Mesendoderm (in vitro differentiated cells): ENCODE results near the gene TSC22D2.

ENCODE experiments used
- DNase-seq: peaks from one replicate; pipeline ENCODE4 v3.0.0; 2013
- H2AK5ac ChIP-seq: 2 replicates; pipeline ENCODE4 v1.6.1; 2013; ENCODE audit warnings: low read length, inconsistent platforms
- H2BK120ac ChIP-seq: 2 replicates; pipeline ENCODE4 v1.6.1; 2013; ENCODE audit warnings: low read depth, mild to moderate bottlenecking, low read length, moderate library complexity, mixed read lengths
- H2BK15ac ChIP-seq: replicated peaks from 2 replicates; pipeline ENCODE4 v1.6.1; 2013; ENCODE audit warnings: low read depth, mild to moderate bottlenecking, moderate library complexity
- H2BK5ac ChIP-seq: 2 replicates; pipeline ENCODE4 v1.6.1; 2013; ENCODE audit warnings: low read length, inconsistent platforms
- H3K18ac ChIP-seq: 2 replicates; pipeline ENCODE4 v1.6.1; 2013; ENCODE audit warnings: mild to moderate bottlenecking, low read length, mixed read lengths
- H3K23ac ChIP-seq: one replicate; pipeline ENCODE4 v1.6.1; 2013; ENCODE audit warnings: low read length
- H3K27ac ChIP-seq: 2 replicates; pipeline ENCODE4 v1.5.1; 2013; ENCODE audit warnings: low read depth, mild to moderate bottlenecking, inconsistent platforms, low read length, moderate library complexity
- H3K27me3 ChIP-seq: 2 replicates; pipeline ENCODE4 v1.6.1; 2013; ENCODE audit warnings: low read length, control low read depth, mild to moderate bottlenecking, inconsistent platforms; ENCODE audit not compliant: insufficient read depth, poor library complexity
- H3K36me3 ChIP-seq: 2 replicates; pipeline ENCODE4 v1.6.1; 2013; ENCODE audit warnings: low read length, inconsistent platforms; ENCODE audit not compliant: control insufficient read depth, insufficient read depth
- H3K4ac ChIP-seq: one replicate; pipeline ENCODE4 v1.6.1; 2013; ENCODE audit warnings: low read depth, mild to moderate bottlenecking, low read length, moderate library complexity
- H3K4me1 ChIP-seq: 2 replicates; pipeline ENCODE4 v1.6.1; 2013; ENCODE audit warnings: low read depth, low read length, inconsistent platforms; ENCODE audit not compliant: control insufficient read depth
- H3K4me2 ChIP-seq: 2 replicates; pipeline ENCODE4 v1.6.1; 2013; ENCODE audit warnings: low read length
- H3K4me3 ChIP-seq: 2 replicates; pipeline ENCODE4 v1.5.1; 2013; ENCODE audit warnings: mild to moderate bottlenecking, low read length
- H3K56ac ChIP-seq: one replicate; pipeline ENCODE4 v1.6.1; 2013; ENCODE audit warnings: low read length
- H3K79me1 ChIP-seq: 2 replicates; pipeline ENCODE4 v1.6.1; 2013; ENCODE audit warnings: low read length, inconsistent platforms
- H3K79me2 ChIP-seq: 2 replicates; pipeline ENCODE4 v1.6.1; 2013; ENCODE audit warnings: mild to moderate bottlenecking, low read length; ENCODE audit not compliant: control insufficient read depth, insufficient read depth
- H3K9ac ChIP-seq: 2 replicates; pipeline ENCODE4 v1.6.1; 2013; ENCODE audit warnings: low read length, inconsistent platforms
- H4K5ac ChIP-seq: one replicate; pipeline ENCODE4 v1.6.1; 2013; ENCODE audit warnings: low read length
- H4K8ac ChIP-seq: one replicate; pipeline ENCODE4 v1.6.1; 2013; ENCODE audit warnings: low read depth, mild to moderate bottlenecking, control low read depth, low read length, moderate library complexity
- WGBS: extraction: QIAGEN DNeasy Blood & Tissue Kit; methylation state at CpG from one replicate; pipeline ENCODE4 v1.1.7; 2013; ENCODE audit warnings: low lambda C conversion rate, missing lambda C conversion rate; ENCODE audit not compliant: insufficient coverage; ENCODE audit errors: extremely low coverage; 5-methylcytosine and 5-hydroxymethylcytosine counted together

Gene TSC22D2

GRCh38 chr3:150447631-150448465 lies 39.8 kb downstream of the TSC22D2 start:
- peak; percentile 70 for DNase-seq
- peaks cover 4% of the 10 kb centered on the region for H3K79me2 ChIP-seq
- H3K36me3 ChIP-seq: no peaks in the 10 kb centered on the region
- H4K8ac ChIP-seq: no peak overlapping the region
- no peak overlapping the region for H3K9ac ChIP-seq
- H3K79me1 ChIP-seq: peaks cover 2% of the 10 kb centered on the region
- no peak overlapping the region for H3K4me3 ChIP-seq
- WGBS: no CpG with 5 or more reads among the region's 3 CpGs
- H2BK15ac ChIP-seq: no peak overlapping the region
- no peak overlapping the region for H2BK120ac ChIP-seq
- no peak overlapping the region for H3K4ac ChIP-seq
- no peak overlapping the region for H2AK5ac ChIP-seq
- no peaks in the 10 kb centered on the region for H3K4me1 ChIP-seq
- no peak overlapping the region for H2BK5ac ChIP-seq
- H3K23ac ChIP-seq: no peak overlapping the region
- H4K5ac ChIP-seq: no peak overlapping the region
- H3K27me3 ChIP-seq: no peaks in the 10 kb centered on the region
- no peak overlapping the region for H3K4me2 ChIP-seq
- H3K27ac ChIP-seq: no peak overlapping the region
- H3K18ac ChIP-seq: no peak overlapping the region
- no peak overlapping the region for H3K56ac ChIP-seq

- peaks cover 4% of the 10 kb centered on the region for H3K79me1 ChIP-seq
- no peak overlapping the region for H3K4ac ChIP-seq
- H3K4me2 ChIP-seq: no peak overlapping the region
- no peak overlapping the region for H2BK120ac ChIP-seq
- DNase-seq: no peak
- no peaks in the 10 kb centered on the region for H3K36me3 ChIP-seq
- H3K18ac ChIP-seq: no peak overlapping the region
- H3K9ac ChIP-seq: no peak overlapping the region
- H2BK5ac ChIP-seq: no peak overlapping the region
- no peak overlapping the region for H4K8ac ChIP-seq
- H2BK15ac ChIP-seq: no peak overlapping the region
- no peak overlapping the region for H3K56ac ChIP-seq
- H3K27ac ChIP-seq: no peak overlapping the region
- H2AK5ac ChIP-seq: no peak overlapping the region
- H3K79me2 ChIP-seq: peaks cover 7% of the 10 kb centered on the region
- H3K4me3 ChIP-seq: no peak overlapping the region
- H3K27me3 ChIP-seq: no peaks in the 10 kb centered on the region
- H4K5ac ChIP-seq: no peak overlapping the region
- no peaks in the 10 kb centered on the region for H3K4me1 ChIP-seq
- H3K23ac ChIP-seq: no peak overlapping the region
Observed at GRCh38 chr3:150449169-150449721, 41.1 kb downstream of the TSC22D2 start.

- H3K56ac ChIP-seq: no peak overlapping the region
- no peaks in the 10 kb centered on the region for H3K4me1 ChIP-seq
- no peak overlapping the region for H4K8ac ChIP-seq
- no peak overlapping the region for H3K23ac ChIP-seq
- H3K4ac ChIP-seq: no peak overlapping the region
- no peak for DNase-seq
- no peak overlapping the region for H3K4me3 ChIP-seq
- no peak overlapping the region for H2BK5ac ChIP-seq
- H2BK15ac ChIP-seq: no peak overlapping the region
- no peak overlapping the region for H3K9ac ChIP-seq
- no peak overlapping the region for H2AK5ac ChIP-seq
- peaks cover 7% of the 10 kb centered on the region for H3K79me2 ChIP-seq
- H3K4me2 ChIP-seq: no peak overlapping the region
- H3K27ac ChIP-seq: no peak overlapping the region
- H2BK120ac ChIP-seq: no peak overlapping the region
- H4K5ac ChIP-seq: no peak overlapping the region
- H3K18ac ChIP-seq: no peak overlapping the region
- peaks cover 4% of the 10 kb centered on the region for H3K79me1 ChIP-seq
- no peaks in the 10 kb centered on the region for H3K27me3 ChIP-seq
- no peaks in the 10 kb centered on the region for H3K36me3 ChIP-seq
Observed at GRCh38 chr3:150450916-150451315, 42.8 kb downstream of the TSC22D2 start.

- H3K27ac ChIP-seq: no peak overlapping the region
- WGBS: no CpG with 5 or more reads among the region's 1 CpG
- no peaks in the 10 kb centered on the region for H3K4me1 ChIP-seq
Observed at GRCh38 chr3:150451329-150452048, 43.4 kb downstream of the TSC22D2 start.

GRCh38 chr3:150453353-150453752 lies 45.3 kb downstream of the TSC22D2 start:
- Histone ChIP-seq H2BK15ac (no peak overlapping the region), H3K56ac (no peak overlapping the region), H3K79me2 (peaks cover 4% of the 10 kb centered on the region), H4K5ac (no peak overlapping the region), H2BK120ac (no peak overlapping the region), H3K4ac (no peak overlapping the region), H3K4me2 (no peak overlapping the region), H3K18ac (no peak overlapping the region), H4K8ac (no peak overlapping the region), H2BK5ac (no peak overlapping the region), H3K23ac (no peak overlapping the region), H3K4me3 (no peak overlapping the region), H3K36me3 (no peaks in the 10 kb centered on the region), H3K79me1 (peaks cover 1% of the 10 kb centered on the region), H3K27ac (no peak overlapping the region), H3K27me3 (no peaks in the 10 kb centered on the region), H3K4me1 (no peaks in the 10 kb centered on the region), H2AK5ac (no peak overlapping the region), H3K9ac (no peak overlapping the region)
- DNase-seq: no peak
- no CpG with 5 or more reads among the region's 4 CpGs for WGBS

More at GRCh38 chr3:150451329-150452048, 43.4 kb downstream of the TSC22D2 start:
- Histone ChIP-seq H3K56ac (no peak overlapping the region), H3K4me3 (no peak overlapping the region), H3K23ac (no peak overlapping the region), H3K4me2 (no peak overlapping the region), H4K5ac (no peak overlapping the region), H3K79me2 (peaks cover 7% of the 10 kb centered on the region), H4K8ac (no peak overlapping the region), H2AK5ac (no peak overlapping the region), H2BK120ac (no peak overlapping the region), H3K18ac (no peak overlapping the region), H3K9ac (no peak overlapping the region), H3K36me3 (no peaks in the 10 kb centered on the region), H3K79me1 (peaks cover 4% of the 10 kb centered on the region), H3K27me3 (no peaks in the 10 kb centered on the region), H3K4ac (no peak overlapping the region), H2BK15ac (no peak overlapping the region), H2BK5ac (no peak overlapping the region)
- DNase-seq: no peak
